GM23338 (cell line): ENCODE measurements around the gene TRIB2.

ENCODE experiments used
- CREB1 ChIP-seq: fragments of 250-450 bp; sonication (Bioruptor Pico); IDR thresholded peaks from 2 replicates; pipeline ENCODE4 v1.5.0; 2020; ENCODE audit warnings: low read depth, mild to moderate bottlenecking, moderate library complexity
- EZH2 ChIP-seq: fragments of 200-600 bp; sonication (generic); IDR thresholded peaks from one replicate; pipeline ENCODE4 v1.8.0; 2017; ENCODE audit warnings: antibody characterized with exemption, mild to moderate bottlenecking, low read depth; ENCODE audit not compliant: unreplicated experiment
- EZH2phosphoT487 ChIP-seq: fragments of 200-600 bp; sonication (generic); IDR thresholded peaks from one replicate; pipeline ENCODE4 v1.8.1; 2018; ENCODE audit warnings: antibody characterized with exemption; ENCODE audit not compliant: unreplicated experiment
- JUNB ChIP-seq: IDR thresholded peaks from one replicate; pipeline ENCODE4 v1.6.1; 2016; ENCODE audit warnings: antibody characterized with exemption; ENCODE audit not compliant: unreplicated experiment
- POLR2AphosphoS5 ChIP-seq: IDR thresholded peaks from 2 replicates; pipeline ENCODE4 v1.6.1; 2016; ENCODE audit warnings: antibody characterized with exemption, low read depth
- REST ChIP-seq: IDR thresholded peaks from one replicate; pipeline ENCODE4 v1.6.1; 2018; ENCODE audit warnings: antibody characterized with exemption; ENCODE audit not compliant: unreplicated experiment
- ZNF331 ChIP-seq: fragments of 250-450 bp; sonication (Bioruptor Pico); IDR thresholded peaks from 2 replicates; pipeline ENCODE4 v1.5.0; 2020; ENCODE audit warnings: low read depth, mild to moderate bottlenecking, moderate library complexity
- TF ChIP-seq, protein P1 (sequence below), 2 experiments: fragments of 200-600 bp in 1 of 2; sonication (generic) in 1 of 2; conservative IDR thresholded peaks; 2 replicates each; pipeline versions ENCODE4 v1.5.1 to v1.6.1; 2016 to 2017; ENCODE audit warnings: antibody characterized with exemption in 2 of 2, low read depth in 2 of 2, mild to moderate bottlenecking in 2 of 2, moderate library complexity in 1 of 2

GRCh38 chr2:12704378-12704777 lies 12.4 kb upstream of the TRIB2 start:
- no peak for TF ChIP-seq JUNB
- TF ChIP-seq, protein P1, sequence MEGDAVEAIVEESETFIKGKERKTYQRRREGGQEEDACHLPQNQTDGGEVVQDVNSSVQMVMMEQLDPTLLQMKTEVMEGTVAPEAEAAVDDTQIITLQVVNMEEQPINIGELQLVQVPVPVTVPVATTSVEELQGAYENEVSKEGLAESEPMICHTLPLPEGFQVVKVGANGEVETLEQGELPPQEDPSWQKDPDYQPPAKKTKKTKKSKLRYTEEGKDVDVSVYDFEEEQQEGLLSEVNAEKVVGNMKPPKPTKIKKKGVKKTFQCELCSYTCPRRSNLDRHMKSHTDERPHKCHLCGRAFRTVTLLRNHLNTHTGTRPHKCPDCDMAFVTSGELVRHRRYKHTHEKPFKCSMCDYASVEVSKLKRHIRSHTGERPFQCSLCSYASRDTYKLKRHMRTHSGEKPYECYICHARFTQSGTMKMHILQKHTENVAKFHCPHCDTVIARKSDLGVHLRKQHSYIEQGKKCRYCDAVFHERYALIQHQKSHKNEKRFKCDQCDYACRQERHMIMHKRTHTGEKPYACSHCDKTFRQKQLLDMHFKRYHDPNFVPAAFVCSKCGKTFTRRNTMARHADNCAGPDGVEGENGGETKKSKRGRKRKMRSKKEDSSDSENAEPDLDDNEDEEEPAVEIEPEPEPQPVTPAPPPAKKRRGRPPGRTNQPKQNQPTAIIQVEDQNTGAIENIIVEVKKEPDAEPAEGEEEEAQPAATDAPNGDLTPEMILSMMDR (conservative IDR thresholded peaks at IDR 0.05; ENCODE audit: low read depth in 2 of 2) = no peak
- no peak for TF ChIP-seq REST
- no peak for TF ChIP-seq POLR2AphosphoS5
- TF ChIP-seq EZH2 = no peak
- TF ChIP-seq ZNF331 (CRISPR knock-in tag) = no peak
- TF ChIP-seq CREB1 (CRISPR knock-in tag) = no peak
- TF ChIP-seq EZH2phosphoT487 = no peak
